IMR-90 (cell line): ENCODE results near the gene HLA-B. TPM values are rescaled to one million over a fixed set of nuclear protein-coding genes. Genes with fewer than 3 reads are reported as not detected.
A peak's percentile ranks its signal among the peaks of the same experiment; 100 is the strongest.

Experiments
- ATAC-seq: fragments of 200-7000 bp; cut with Tn5 transposase; 2 replicates; pipeline ENCODE4 v1.9.1; 2020; ENCODE audit warnings: low read depth, mild to moderate bottlenecking, moderate library complexity
- BruUV-seq: library from RNA; stranded (reverse); fragments of 400-500 nt; replicated peaks from 2 replicates; lab custom pipeline; 2021; lab: Mats Ljungman, UMichigan
- CTCF ChIA-PET: fragments of 300-600 bp; formaldehyde crosslinking; extraction: SDS; loops from one replicate; lab custom pipeline; 2021; ENCODE audit warnings: antibody characterized with exemption; lab: Yijun Ruan, JAX
- POLR2A ChIA-PET: fragments of 300-600 bp; sonication (Branson Sonifier 250); formaldehyde crosslinking; loops from one replicate; lab custom pipeline; 2022; ENCODE audit warnings: antibody characterized with exemption; ENCODE audit not compliant: unreplicated experiment; lab: Charles Lee
- DNase-seq: peaks from one replicate; pipeline ENCODE4 v3.0.0; 2013
- H2AFZ ChIP-seq: replicated peaks from 2 replicates; pipeline ENCODE3; 2013; ENCODE audit warnings: low read length, mild to moderate bottlenecking; ENCODE audit not compliant: poor library complexity
- H2AK5ac ChIP-seq: 2 replicates; pipeline ENCODE4 v1.6.1; 2013; ENCODE audit warnings: low read depth, low read length, inconsistent platforms
- H2AK9ac ChIP-seq: replicated peaks from 2 replicates; pipeline ENCODE3; 2013; ENCODE audit warnings: mild to moderate bottlenecking, low read depth, low read length, moderate library complexity; ENCODE audit not compliant: poor library complexity
- H2BK120ac ChIP-seq: 2 replicates; pipeline ENCODE4 v1.6.1; 2013; ENCODE audit warnings: low read depth, low read length, inconsistent platforms
- H2BK15ac ChIP-seq: 3 replicates; pipeline ENCODE4 v1.6.1; 2013; ENCODE audit warnings: low read depth, low read length, inconsistent platforms
- H2BK20ac ChIP-seq: 2 replicates; pipeline ENCODE4 v1.6.1; 2013; ENCODE audit warnings: low read depth, mild to moderate bottlenecking, inconsistent platforms, low read length, moderate library complexity
- H2BK5ac ChIP-seq: 2 replicates; pipeline ENCODE4 v1.6.1; 2013; ENCODE audit warnings: mild to moderate bottlenecking, low read depth, low read length, inconsistent platforms; ENCODE audit not compliant: poor library complexity, severe bottlenecking
- H3K14ac ChIP-seq: replicated peaks from 2 replicates; pipeline ENCODE4 v1.6.1; 2013; ENCODE audit warnings: low read depth, low read length, inconsistent platforms
- H3K18ac ChIP-seq: 2 replicates; pipeline ENCODE4 v1.6.1; 2013; ENCODE audit warnings: low read depth, low read length, control low read depth
- H3K23ac ChIP-seq: 2 replicates; pipeline ENCODE4 v1.6.1; 2013; ENCODE audit warnings: low read depth, low read length, inconsistent platforms
- H3K27ac ChIP-seq: 2 replicates; pipeline ENCODE4 v1.5.1; 2013; ENCODE audit warnings: mild to moderate bottlenecking, control low read depth, low read length; ENCODE audit not compliant: insufficient read depth
- H3K27me3 ChIP-seq: 2 replicates; pipeline ENCODE4 v1.6.1; 2013; ENCODE audit warnings: low read length; ENCODE audit not compliant: control insufficient read depth, insufficient read depth
- H3K36me3 ChIP-seq: 2 replicates; pipeline ENCODE4 v1.6.1; 2013; ENCODE audit warnings: low read length, mixed read lengths; ENCODE audit not compliant: control insufficient read depth, insufficient read depth
- H3K4ac ChIP-seq: 2 replicates; pipeline ENCODE4 v1.6.1; 2013; ENCODE audit warnings: low read depth, low read length, inconsistent platforms
- H3K4me1 ChIP-seq: 2 replicates; pipeline ENCODE4 v1.6.1; 2013; ENCODE audit warnings: low read length, mixed read lengths; ENCODE audit not compliant: control insufficient read depth, insufficient read depth
- H3K4me2 ChIP-seq: 2 replicates; pipeline ENCODE4 v1.6.1; 2013; ENCODE audit warnings: low read depth, mild to moderate bottlenecking, control low read depth, low read length, moderate library complexity
- H3K4me3 ChIP-seq: 2 replicates; pipeline ENCODE4 v1.5.1; 2013; ENCODE audit warnings: low read depth, mild to moderate bottlenecking, control low read depth, low read length, moderate library complexity; ENCODE audit not compliant: insufficient read depth
- H3K56ac ChIP-seq: 2 replicates; pipeline ENCODE4 v1.6.1; 2013; ENCODE audit warnings: low read length, inconsistent platforms; ENCODE audit not compliant: insufficient read depth; ENCODE audit errors: extremely low read depth
- H3K79me1 ChIP-seq, 2 experiments: 2 replicates each; pipeline ENCODE4 v1.6.1; 2013; ENCODE audit warnings: low read length in 2 of 2, inconsistent platforms in 1 of 2, low read depth in 1 of 2
- H3K9ac ChIP-seq: 2 replicates; pipeline ENCODE4 v1.6.1; 2013; ENCODE audit warnings: low read depth, low read length, control low read depth
- H3K9me1 ChIP-seq: 2 replicates; pipeline ENCODE4 v1.6.1; 2013; ENCODE audit warnings: low read length, inconsistent platforms; ENCODE audit not compliant: insufficient read depth
- H3K9me3 ChIP-seq: 2 replicates; pipeline ENCODE4 v1.6.1; 2013; ENCODE audit warnings: low read length; ENCODE audit not compliant: control insufficient read depth, insufficient read depth
- H4K20me1 ChIP-seq: 2 replicates; pipeline ENCODE4 v1.6.1; 2013; ENCODE audit warnings: low read length, inconsistent platforms; ENCODE audit not compliant: insufficient read depth
- H4K5ac ChIP-seq: 2 replicates; pipeline ENCODE4 v1.6.1; 2013; ENCODE audit warnings: mild to moderate bottlenecking, low read depth, low read length, control low read depth
- H4K8ac ChIP-seq, 2 experiments: 2 replicates each; pipeline ENCODE4 v1.6.1; 2013; ENCODE audit warnings: low read depth in 2 of 2, low read length in 2 of 2, control low read depth in 1 of 2, inconsistent platforms in 1 of 2
- H4K91ac ChIP-seq: 2 replicates; pipeline ENCODE4 v1.6.1; 2013; ENCODE audit warnings: low read depth, low read length, inconsistent platforms; ENCODE audit not compliant: insufficient read depth
- BHLHE40 ChIP-seq: fragments of 150-350 bp; IDR thresholded peaks from 2 replicates; pipeline ENCODE4 v1.6.1; 2016; ENCODE audit warnings: mild to moderate bottlenecking, low read depth, low read length
- CEBPB ChIP-seq: IDR thresholded peaks from 2 replicates; pipeline ENCODE4 v1.6.1; 2012; ENCODE audit warnings: low read depth, low read length, improper control_type of control experiment
- CHD1 ChIP-seq: IDR thresholded peaks from 2 replicates; pipeline ENCODE4 v1.6.1; 2012; ENCODE audit warnings: low read depth, low read length, improper control_type of control experiment
- MAFK ChIP-seq: IDR thresholded peaks from 2 replicates; pipeline ENCODE4 v1.6.1; 2012; ENCODE audit warnings: low read depth, low read length, improper control_type of control experiment
- MAZ ChIP-seq: IDR thresholded peaks from 2 replicates; pipeline ENCODE4 v1.6.1; 2012; ENCODE audit warnings: low read depth, mild to moderate bottlenecking, low read length, improper control_type of control experiment, moderate library complexity, borderline replicate concordance
- MXI1 ChIP-seq: IDR thresholded peaks from 2 replicates; pipeline ENCODE4 v1.6.1; 2012; ENCODE audit warnings: low read depth, mild to moderate bottlenecking, low read length, moderate library complexity, borderline replicate concordance
- NFE2L2 ChIP-seq: fragments of 150-350 bp; IDR thresholded peaks from 2 replicates; pipeline ENCODE4 v1.6.1; 2016; ENCODE audit warnings: low read depth, mild to moderate bottlenecking, low read length
- POLR2A ChIP-seq: IDR thresholded peaks from 2 replicates; pipeline ENCODE4 v1.6.1; 2012; ENCODE audit warnings: mild to moderate bottlenecking, low read depth, low read length
- RAD21 ChIP-seq: IDR thresholded peaks from 2 replicates; pipeline ENCODE4 v1.6.1; 2012; ENCODE audit warnings: low read length, improper control_type of control experiment
- RFX5 ChIP-seq: IDR thresholded peaks from 2 replicates; pipeline ENCODE4 v1.8.0; 2012; ENCODE audit warnings: low read depth, mild to moderate bottlenecking, low read length, moderate library complexity
- SMC3 ChIP-seq: fragments of 150-350 bp; IDR thresholded peaks from 2 replicates; pipeline ENCODE4 v1.6.1; 2016; ENCODE audit warnings: low read depth, mild to moderate bottlenecking, antibody characterized with exemption, low read length, moderate library complexity
- WGBS, 2 experiments: methylation state at CpG; one replicate each; pipeline versions ENCODE4 v1.1.5 to v1.1.7; 2013; ENCODE audit warnings: missing lambda C conversion rate in 2 of 2; ENCODE audit not compliant: insufficient read length in 1 of 2; ENCODE audit errors: extremely low coverage in 2 of 2; 5-methylcytosine and 5-hydroxymethylcytosine counted together
- dilution Hi-C: fragments of 300-500 bp; cut with HindIII; formaldehyde crosslinking; loops from one replicate; pipeline ENCODE4 v1.14.3; 2018; ENCODE audit warnings: low sequenced_read_pairs; ENCODE audit not compliant: unreplicated experiment
- in situ Hi-C: fragments of 300-500 bp; cut with MboI; formaldehyde crosslinking; loops from 3 replicates; pipeline ENCODE4 v1.14.3; 2019; ENCODE audit warnings: low sequenced_read_pairs, inconsistent platforms, mixed read lengths
- intact Hi-C: fragments of 100-400 bp; cut with micrococcal nuclease; formaldehyde crosslinking; loops from 2 replicates; pipeline ENCODE4 v1.10.0; 2022
- polyA plus RNA-seq, 3 experiments: library from polyadenylated mRNA; depleted of rRNA; stranded (reverse); fragments of >200 nt; gene quantifications; 2 replicates each; pipeline ENCODE4 v1.2.3, GENCODE V29; 2012; ENCODE audit warnings: low replicate concordance in 1 of 3
- total RNA-seq: library from RNA; depleted of rRNA; stranded (reverse); fragments of >200 nt; gene quantifications from 2 replicates; pipeline ENCODE4 v1.2.3, GENCODE V29; 2012
- TF ChIP-seq, protein P1 (sequence below): fragments of 150-350 bp; IDR thresholded peaks from 2 replicates; pipeline ENCODE4 v1.6.1; 2016; ENCODE audit warnings: low read depth, mild to moderate bottlenecking, low read length, moderate library complexity, borderline replicate concordance
- TF ChIP-seq, protein P2 (sequence below): conservative IDR thresholded peaks from 2 replicates; pipeline ENCODE4 v1.5.1; 2012; ENCODE audit warnings: mild to moderate bottlenecking, low read depth, low read length, improper control_type of control experiment
- TF ChIP-seq, protein P3 (sequence below): fragments of 150-350 bp; IDR thresholded peaks from 2 replicates; pipeline ENCODE4 v1.6.1; 2017; ENCODE audit warnings: mild to moderate bottlenecking, antibody characterized with exemption, low read length, low read depth

HLA-B gene
- total and polyA plus RNA-seq, 2 of the 4 experiments (the other 2 are of a cell fraction), result 44.1 to 309 TPM

DNA sequence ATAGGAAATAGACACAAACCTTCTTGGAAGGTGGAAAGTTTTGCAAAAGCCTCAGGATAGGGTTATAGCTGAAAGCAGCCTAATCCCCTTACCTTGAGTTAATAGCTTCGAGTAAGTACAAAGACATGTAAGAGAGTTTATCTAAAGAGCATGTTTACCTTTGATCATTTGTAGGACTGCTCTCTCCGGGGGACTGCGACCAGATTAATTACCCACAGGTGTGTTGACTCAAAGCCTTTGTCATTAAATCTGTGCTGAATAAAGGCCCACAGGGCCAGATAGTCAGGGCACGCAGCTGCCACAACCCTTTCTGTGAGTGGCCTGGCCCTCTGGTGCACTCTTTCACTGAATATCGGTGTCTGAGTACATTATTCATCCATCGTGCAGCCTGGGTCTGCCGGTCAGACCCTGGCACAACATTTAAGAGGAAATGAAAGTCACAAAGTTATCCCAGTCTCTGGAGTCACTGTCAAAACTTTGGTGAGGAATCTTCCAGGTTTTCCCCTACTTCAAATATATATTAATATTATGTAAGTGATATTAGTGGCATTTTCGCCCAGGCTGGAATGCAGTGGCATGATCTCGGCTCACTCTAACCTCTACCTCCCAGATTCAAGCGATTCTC lies 41.0 kb upstream of the HLA-B start:
- dilution Hi-C loops, result no loop called here

More for the DNA sequence above, 41.0 kb upstream of the HLA-B start:
- H3K9ac ChIP-seq, result no peak overlapping the region
- TF ChIP-seq, protein P1, sequence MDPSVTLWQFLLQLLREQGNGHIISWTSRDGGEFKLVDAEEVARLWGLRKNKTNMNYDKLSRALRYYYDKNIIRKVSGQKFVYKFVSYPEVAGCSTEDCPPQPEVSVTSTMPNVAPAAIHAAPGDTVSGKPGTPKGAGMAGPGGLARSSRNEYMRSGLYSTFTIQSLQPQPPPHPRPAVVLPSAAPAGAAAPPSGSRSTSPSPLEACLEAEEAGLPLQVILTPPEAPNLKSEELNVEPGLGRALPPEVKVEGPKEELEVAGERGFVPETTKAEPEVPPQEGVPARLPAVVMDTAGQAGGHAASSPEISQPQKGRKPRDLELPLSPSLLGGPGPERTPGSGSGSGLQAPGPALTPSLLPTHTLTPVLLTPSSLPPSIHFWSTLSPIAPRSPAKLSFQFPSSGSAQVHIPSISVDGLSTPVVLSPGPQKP, result no peak
- no peak for TF ChIP-seq MXI1
- no peak for TF ChIP-seq CHD1
- no peak for TF ChIP-seq NFE2L2
- no peak for TF ChIP-seq MAFK
- TF ChIP-seq SMC3, result no peak
- no peak for TF ChIP-seq CEBPB
- no peak for TF ChIP-seq MAZ
- TF ChIP-seq, protein P2, sequence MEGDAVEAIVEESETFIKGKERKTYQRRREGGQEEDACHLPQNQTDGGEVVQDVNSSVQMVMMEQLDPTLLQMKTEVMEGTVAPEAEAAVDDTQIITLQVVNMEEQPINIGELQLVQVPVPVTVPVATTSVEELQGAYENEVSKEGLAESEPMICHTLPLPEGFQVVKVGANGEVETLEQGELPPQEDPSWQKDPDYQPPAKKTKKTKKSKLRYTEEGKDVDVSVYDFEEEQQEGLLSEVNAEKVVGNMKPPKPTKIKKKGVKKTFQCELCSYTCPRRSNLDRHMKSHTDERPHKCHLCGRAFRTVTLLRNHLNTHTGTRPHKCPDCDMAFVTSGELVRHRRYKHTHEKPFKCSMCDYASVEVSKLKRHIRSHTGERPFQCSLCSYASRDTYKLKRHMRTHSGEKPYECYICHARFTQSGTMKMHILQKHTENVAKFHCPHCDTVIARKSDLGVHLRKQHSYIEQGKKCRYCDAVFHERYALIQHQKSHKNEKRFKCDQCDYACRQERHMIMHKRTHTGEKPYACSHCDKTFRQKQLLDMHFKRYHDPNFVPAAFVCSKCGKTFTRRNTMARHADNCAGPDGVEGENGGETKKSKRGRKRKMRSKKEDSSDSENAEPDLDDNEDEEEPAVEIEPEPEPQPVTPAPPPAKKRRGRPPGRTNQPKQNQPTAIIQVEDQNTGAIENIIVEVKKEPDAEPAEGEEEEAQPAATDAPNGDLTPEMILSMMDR, result no peak
- no peak for TF ChIP-seq BHLHE40
- TF ChIP-seq POLR2A, result no peak
- no peak for TF ChIP-seq RAD21
- TF ChIP-seq RFX5, result no peak
- TF ChIP-seq, protein P3, sequence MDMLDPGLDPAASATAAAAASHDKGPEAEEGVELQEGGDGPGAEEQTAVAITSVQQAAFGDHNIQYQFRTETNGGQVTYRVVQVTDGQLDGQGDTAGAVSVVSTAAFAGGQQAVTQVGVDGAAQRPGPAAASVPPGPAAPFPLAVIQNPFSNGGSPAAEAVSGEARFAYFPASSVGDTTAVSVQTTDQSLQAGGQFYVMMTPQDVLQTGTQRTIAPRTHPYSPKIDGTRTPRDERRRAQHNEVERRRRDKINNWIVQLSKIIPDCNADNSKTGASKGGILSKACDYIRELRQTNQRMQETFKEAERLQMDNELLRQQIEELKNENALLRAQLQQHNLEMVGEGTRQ, result no peak
- peaks cover 5% of the 10 kb centered on the region for H3K4me1 ChIP-seq
- no peak overlapping the region for H4K5ac ChIP-seq
- no peak for ATAC-seq
- H3K23ac ChIP-seq, result no peak overlapping the region
- in situ Hi-C loops (no loop called here), intact Hi-C loops (loop anchor here (5.0 kb wide), 1 partner anchor 199 kb away; no protein-coding TSS in a partner anchor)
- no peaks in the 10 kb centered on the region for H3K36me3 ChIP-seq
- no TSS peak for BruUV-seq
- no peak overlapping the region for H3K4me2 ChIP-seq
- H3K56ac ChIP-seq, result no peak overlapping the region
- ChIA-PET CTCF (no interaction called here), POLR2A (no interaction called here)
- no peak overlapping the region for H3K4me3 ChIP-seq
- H2BK120ac ChIP-seq, result no peak overlapping the region
- H2AK9ac ChIP-seq, result no peak overlapping the region
- no peaks in the 10 kb centered on the region for H3K27me3 ChIP-seq
- no peak overlapping the region for H2AFZ ChIP-seq
- peaks cover 8% of the 10 kb centered on the region; the same call in 1 of the 2 replicates for H4K20me1 ChIP-seq
- no peak overlapping the region for H3K18ac ChIP-seq
- H3K14ac ChIP-seq, result no peak overlapping the region
- H2BK15ac ChIP-seq, result no peak overlapping the region
- no peak overlapping the region for H2BK20ac ChIP-seq
- no peak overlapping the region for H4K91ac ChIP-seq
- H3K4ac ChIP-seq, result no peak overlapping the region
- no peak overlapping the region for H4K8ac ChIP-seq
- H2BK5ac ChIP-seq, result no peak overlapping the region
- peaks cover 7% of the 10 kb centered on the region for H3K9me1 ChIP-seq
- H3K9me3 ChIP-seq, result no peaks in the 10 kb centered on the region
- H3K79me1 ChIP-seq, result peaks cover 4 to 46% of the 10 kb centered on the region in 2 experiments; a peak in 3 of 4 replicates
- peak overlapping the region; percentile 37; the same call in 1 of the 2 replicates for H2AK5ac ChIP-seq
- no peak overlapping the region for H3K27ac ChIP-seq
- no peak for DNase-seq
- 74% methylated on average over 6 of the region's 10 CpGs; no CpG with 5 or more reads in 1 of the 2 experiments for WGBS, 2 experiments
